GM18870 (cell line): ENCODE results near the gene NUMA1.

Experiments used
- ATAC-seq: cut with Tn5 transposase; IDR thresholded peaks from one replicate; pipeline ENCODE4 v1.9.1; 2021; ENCODE audit warnings: moderate library complexity; ENCODE audit not compliant: unreplicated experiment

Gene NUMA1

GRCh38 chr11:72102946-72103753 is 22.8 kb upstream of the NUMA1 start, which contains the start of gene LAMTOR1:
LAMTOR1 (minus strand) TSS chr11:72103297; CDS start chr11:72103224, 73 bp downstream.
- peak; percentile 64 for ATAC-seq

GRCh38 chr11:72102631-72102945 is 22.2 kb upstream of the NUMA1 start:
- peak; percentile 13 for ATAC-seq

GRCh38 chr11:72102162-72102561 is 21.8 kb upstream of the NUMA1 start:
- no peak for ATAC-seq

DNA sequence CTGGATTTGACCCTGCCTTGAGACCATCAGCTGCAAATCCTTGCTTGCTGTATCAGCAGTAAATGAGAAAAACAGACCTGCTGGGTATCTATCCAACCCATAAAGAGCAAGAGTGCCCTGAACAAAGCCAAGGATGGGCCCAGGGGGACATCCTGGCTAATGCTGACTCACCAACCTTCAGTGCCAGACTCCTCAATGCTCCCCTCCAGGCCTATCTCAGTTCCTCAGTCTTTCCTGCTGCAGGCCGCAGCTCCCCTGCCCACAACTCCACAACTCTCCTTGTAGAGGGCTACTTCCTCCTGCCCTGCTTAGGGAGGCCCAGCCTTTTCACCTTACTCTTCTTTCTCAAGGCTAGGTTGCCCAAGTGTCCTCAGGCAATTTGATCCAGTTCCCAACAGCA is 20.1 kb upstream of the NUMA1 start:
- no peak for ATAC-seq

DNA sequence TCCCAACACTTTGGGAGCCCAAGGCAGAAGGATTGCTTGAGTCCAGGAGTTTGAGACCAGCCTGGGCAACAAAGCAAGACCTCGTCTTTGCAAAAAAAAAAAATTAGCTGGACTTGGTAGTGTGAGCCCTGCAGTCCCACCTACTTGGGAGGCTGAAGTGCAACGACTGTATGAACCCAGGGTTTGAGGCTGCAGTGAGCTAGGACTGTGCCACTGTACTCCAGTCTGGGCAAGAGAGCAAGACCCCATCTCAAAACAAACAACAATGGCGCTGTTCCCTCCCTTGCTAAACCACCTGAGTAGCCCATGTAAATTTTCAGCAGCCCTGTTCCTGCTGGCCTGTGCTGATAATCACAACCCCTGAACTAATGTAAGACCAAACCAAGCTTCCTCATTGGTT is 19.7 kb upstream of the NUMA1 start:
- ATAC-seq: no peak

DNA sequence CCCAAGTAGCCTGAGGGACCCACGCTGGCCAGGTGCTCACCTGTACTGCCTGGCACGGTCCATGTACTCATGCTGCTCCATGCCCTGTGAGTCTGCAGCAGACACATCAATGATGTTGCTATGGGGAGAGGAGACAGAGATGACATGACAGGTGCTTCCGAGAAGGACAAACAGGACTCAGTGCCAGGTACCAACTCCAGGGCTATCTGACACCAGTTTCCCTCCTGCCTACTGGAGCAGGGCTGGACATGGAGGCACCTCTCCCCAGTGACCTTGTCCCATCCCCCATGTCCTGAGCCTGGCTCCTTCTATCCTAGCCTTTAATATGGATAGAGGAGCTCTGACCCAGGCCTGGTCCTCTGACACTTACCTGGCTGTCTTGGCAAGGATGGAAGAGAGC is 18.4 kb upstream of the NUMA1 start:
- ATAC-seq: no peak

GRCh38 chr11:72091292-72091691 is 10.9 kb upstream of the NUMA1 start:
- no peak for ATAC-seq

GRCh38 chr11:72088076-72088808 is 7.9 kb upstream of the NUMA1 start:
- no peak for ATAC-seq

DNA sequence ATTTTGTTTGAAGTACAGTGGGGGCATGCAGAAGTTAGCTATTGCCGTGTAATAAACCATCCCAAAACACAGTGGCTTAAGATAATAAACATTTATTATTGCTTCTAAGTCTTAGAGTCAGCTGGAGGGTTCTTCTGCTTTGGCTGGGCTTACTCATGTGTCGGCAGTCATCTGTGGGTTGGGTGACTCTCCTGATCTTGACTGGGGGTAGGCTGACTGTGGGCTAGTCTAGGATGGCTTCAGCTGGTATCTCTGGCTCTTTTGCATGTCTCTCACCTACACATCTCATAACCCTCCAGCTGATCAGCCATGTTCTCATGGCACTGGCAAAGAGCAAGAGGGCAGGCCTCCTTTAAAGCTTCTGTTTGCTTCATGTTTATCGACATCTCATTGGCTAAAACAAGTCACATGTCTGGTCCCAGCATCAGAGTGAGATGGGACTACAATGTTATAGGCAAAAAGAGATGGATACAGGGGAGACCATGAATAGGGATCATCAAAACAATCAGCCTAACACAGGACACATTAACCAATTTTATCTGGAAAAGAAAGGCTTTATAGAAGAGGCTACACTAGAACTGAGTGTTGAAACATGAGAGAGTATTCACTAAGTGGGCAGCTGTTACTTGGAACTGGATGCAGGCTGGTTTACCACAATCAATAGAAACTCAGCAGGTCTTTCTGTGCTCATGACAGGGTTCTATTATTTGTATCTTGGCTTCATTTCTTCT is 5.4 kb upstream of the NUMA1 start:
- ATAC-seq: no peak

GRCh38 chr11:72084965-72085364 is 4.6 kb upstream of the NUMA1 start:
- ATAC-seq: no peak

- no peak for ATAC-seq
Observed at GRCh38 chr11:72084076-72084475, 3.7 kb upstream of the NUMA1 start.

- no peak for ATAC-seq
Observed at GRCh38 chr11:72083414-72083813, 3.1 kb upstream of the NUMA1 start.

DNA sequence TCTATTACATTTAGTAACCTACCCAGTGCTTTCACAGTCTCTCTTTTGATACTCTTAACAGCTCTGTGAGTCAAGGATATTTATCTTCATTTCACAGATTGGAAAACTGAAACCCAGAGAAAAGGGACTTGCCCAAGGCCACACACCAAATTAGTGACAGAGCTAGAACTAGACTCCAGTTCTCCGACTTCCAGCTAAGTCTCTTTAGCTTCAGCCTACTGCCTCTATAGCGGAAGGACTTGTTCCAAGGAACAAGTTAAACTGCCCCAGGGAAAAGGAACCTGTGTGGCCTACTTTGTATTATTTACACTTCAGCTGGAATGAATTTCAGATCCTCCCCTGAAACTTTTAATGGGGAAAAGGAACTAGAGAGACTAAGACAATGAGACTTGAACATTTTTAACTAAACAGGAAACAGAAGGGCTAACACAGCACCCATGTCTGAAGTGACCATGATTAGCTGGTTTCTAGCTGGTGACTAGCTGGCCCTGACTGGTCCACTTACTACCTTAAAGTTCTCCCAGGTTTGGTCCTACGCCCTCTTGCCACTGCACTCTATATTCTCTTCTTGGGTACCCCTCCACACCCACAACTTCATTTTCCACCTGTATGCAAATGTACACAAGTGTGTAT is 1.6 kb upstream of the NUMA1 start:
- ATAC-seq: no peak

DNA sequence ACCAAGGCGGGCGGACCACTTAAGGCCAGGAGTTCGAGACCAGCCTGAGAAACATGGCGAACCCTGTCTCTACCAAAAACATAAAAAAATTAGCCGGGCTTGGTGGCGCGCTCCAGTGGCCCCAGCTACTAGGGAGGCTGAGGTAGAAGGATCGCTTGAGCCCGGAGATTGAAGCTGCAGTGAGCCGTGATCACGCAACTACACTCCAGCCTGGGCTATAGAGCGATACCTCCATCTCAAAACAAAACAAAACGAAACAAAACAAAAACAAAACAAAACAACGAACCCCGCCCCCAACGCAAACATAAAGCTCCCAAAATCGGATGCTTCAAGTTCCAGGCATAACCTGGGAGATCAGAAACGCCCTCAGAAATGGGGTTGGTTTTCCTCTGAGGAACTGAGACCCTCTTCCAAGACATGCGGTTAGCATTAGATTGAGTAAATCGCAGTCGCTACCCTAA is 872 bp upstream of the NUMA1 start:
- ATAC-seq: no peak

DNA sequence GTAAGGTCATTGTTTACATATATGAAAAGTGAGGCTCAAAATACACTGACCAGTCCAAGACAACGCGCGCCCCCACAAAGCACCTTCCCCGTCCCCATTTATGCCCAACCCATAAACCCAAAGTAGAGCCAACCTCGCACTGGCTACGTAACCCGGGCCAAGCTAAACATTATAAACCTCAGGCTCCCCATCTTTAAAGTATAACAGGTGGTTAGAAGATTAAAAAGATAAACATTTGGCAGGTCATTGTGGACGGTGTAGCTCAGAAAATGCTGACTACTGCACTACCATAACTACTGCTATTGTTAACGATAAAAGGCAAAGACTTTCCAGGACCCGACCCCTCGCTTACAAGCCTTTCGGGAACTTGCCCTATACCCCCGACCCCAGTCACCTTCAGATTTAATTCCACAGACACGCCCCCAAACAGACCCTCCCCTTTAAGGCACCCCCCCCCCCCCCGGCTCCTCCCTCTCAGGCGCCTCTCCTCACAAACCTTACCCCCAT is 470 bp downstream of the NUMA1 start:
- no peak for ATAC-seq

- no peak for ATAC-seq
Observed at GRCh38 chr11:72078477-72078876, 1.9 kb downstream of the NUMA1 start.

- ATAC-seq: no peak
Observed at GRCh38 chr11:72075756-72076155, 4.6 kb downstream of the NUMA1 start.

DNA sequence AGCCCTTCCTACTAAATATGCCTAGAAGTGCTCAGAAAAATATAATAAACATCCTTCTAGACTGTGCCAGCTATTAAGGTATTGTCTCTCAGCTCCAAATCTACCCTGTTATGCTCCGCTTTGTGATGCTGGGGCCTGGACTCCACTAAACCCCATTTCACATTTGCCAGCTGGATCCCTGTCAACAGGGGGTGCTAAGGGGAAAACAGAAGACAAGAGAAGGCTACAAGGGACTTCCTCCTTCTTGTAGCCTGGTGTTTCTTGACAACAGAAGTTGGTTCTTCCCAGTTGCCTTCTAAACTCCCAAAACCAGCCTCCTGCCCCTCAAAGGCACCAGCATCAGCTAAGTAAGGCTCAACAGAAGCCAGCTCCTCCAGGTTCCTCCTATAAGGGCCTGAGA is 5.2 kb downstream of the NUMA1 start:
- no peak for ATAC-seq

GRCh38 chr11:72072348-72072747 is 8.0 kb downstream of the NUMA1 start:
- ATAC-seq: no peak

- ATAC-seq: no peak
Observed at GRCh38 chr11:72070491-72070890, 9.9 kb downstream of the NUMA1 start.

DNA sequence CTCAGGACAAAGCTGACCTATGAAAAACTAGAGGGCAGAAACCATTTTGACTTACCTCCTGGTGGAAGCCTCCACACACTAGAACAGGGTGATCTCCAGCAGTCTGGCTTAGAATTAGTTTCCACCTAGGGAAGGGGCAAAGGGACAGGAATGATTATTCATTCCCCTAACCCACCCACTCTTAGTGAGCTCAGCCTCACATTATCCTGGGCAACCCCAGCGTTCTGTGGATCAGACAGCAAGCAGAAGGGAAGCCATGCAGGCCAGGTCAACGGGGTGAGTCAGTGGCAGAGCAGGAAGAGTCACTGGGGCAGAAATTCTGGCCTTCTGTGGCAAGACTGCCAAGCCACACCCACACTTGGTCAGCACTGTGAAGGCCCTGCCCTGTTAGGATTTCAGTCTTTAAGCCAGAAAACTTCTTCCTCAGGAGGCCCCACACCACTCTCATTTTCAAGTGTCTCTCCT is 10.5 kb downstream of the NUMA1 start:
- ATAC-seq: no peak
